GM19372 (cell line): ENCODE results near the gene IYD.
"Not testable (repeated sequence)": the region's sequence is repeated elsewhere in the genome, so short reads cannot be mapped to it uniquely, and the experiment has no call there.

Experiments used
- ATAC-seq: cut with Tn5 transposase; IDR thresholded peaks from one replicate; pipeline ENCODE4 v1.9.1; 2021; ENCODE audit warnings: mild to moderate bottlenecking, low read depth, moderate library complexity; ENCODE audit not compliant: unreplicated experiment

IYD gene

GRCh38 chr6:150349546-150349945, 19.3 kb upstream of the IYD start:
- ATAC-seq: no peak

GRCh38 chr6:150352321-150353296, 16.2 kb upstream of the IYD start:
- no peak for ATAC-seq

- no peak for ATAC-seq
These were observed 15.4 kb upstream of the IYD start for GRCh38 chr6:150353445-150353844.

GRCh38 chr6:150354754-150355571, 13.8 kb upstream of the IYD start:
- no peak for ATAC-seq

GRCh38 chr6:150355932-150356331, 12.9 kb upstream of the IYD start:
- ATAC-seq: no peak

- no peak for ATAC-seq
These were observed 6.9 kb upstream of the IYD start for GRCh38 chr6:150361876-150362275.

- ATAC-seq: no peak
These were observed 5.1 kb upstream of the IYD start for GRCh38 chr6:150363733-150364132.

- no peak for ATAC-seq
These were observed 2.6 kb upstream of the IYD start for GRCh38 chr6:150366118-150366778.

GRCh38 chr6:150369408-150369807, 596 bp downstream of the IYD start:
- no peak for ATAC-seq

- no peak for ATAC-seq
These were observed 1.3 kb downstream of the IYD start for GRCh38 chr6:150370112-150370511.

GRCh38 chr6:150371356-150371755, 2.5 kb downstream of the IYD start:
- no peak for ATAC-seq

GRCh38 chr6:150372051-150372450, 3.2 kb downstream of the IYD start:
- ATAC-seq: no peak

GRCh38 chr6:150373260-150373701, 4.5 kb downstream of the IYD start:
- no peak for ATAC-seq

GRCh38 chr6:150374346-150374745, 5.5 kb downstream of the IYD start:
- ATAC-seq: not testable (repeated sequence)

- no peak for ATAC-seq
These were observed 8.5 kb downstream of the IYD start for GRCh38 chr6:150377211-150377781.

GRCh38 chr6:150380256-150380655, 11.4 kb downstream of the IYD start:
- no peak for ATAC-seq

GRCh38 chr6:150382171-150382570, 13.4 kb downstream of the IYD start:
- ATAC-seq: no peak

GRCh38 chr6:150391414-150391813, 22.6 kb downstream of the IYD start:
- ATAC-seq: no peak

- ATAC-seq: no peak
These were observed 23.1 kb downstream of the IYD start for GRCh38 chr6:150391890-150392289.

- no peak for ATAC-seq
These were observed 23.8 kb downstream of the IYD start for GRCh38 chr6:150392452-150393220.
